Gastrocnemius medialis (tissue), 4 donors: ENCODE results near the gene FBXL7. TPM values are rescaled to one million over a fixed set of nuclear protein-coding genes. Genes with fewer than 3 reads are reported as not detected.

Experiments
- ATAC-seq, 2 donors: fragments of 150-250 bp; one replicate each; pipeline ENCODE4 v1.9.1; 2016
- DNase-seq, 2 donors: peaks; one replicate each; pipeline ENCODE4 v3.0.0-alpha.2; 2019
- H3K27ac ChIP-seq, 4 donors: fragments of 200-600 bp; sonication (generic); 1 replicate in 1 of 4; 2 replicates in 3 of 4; pipeline ENCODE4 v1.5.1; 2016 to 2018; ENCODE audit warnings: mild to moderate bottlenecking in 2 of 4, moderate library complexity in 1 of 4
- H3K27me3 ChIP-seq, 3 donors: fragments of 200-600 bp; sonication (generic) in 2 of 3; 1 replicate in 1 of 3; 2 replicates in 2 of 3; pipeline versions ENCODE4 v1.5.1 to v1.6.0; 2016 to 2019; ENCODE audit warnings: mild to moderate bottlenecking in 1 of 3, moderate library complexity in 1 of 3
- H3K36me3 ChIP-seq, 2 donors: fragments of 200-600 bp; sonication (generic) in 1 of 2; one replicate each; pipeline ENCODE4 v1.5.1; 2017 to 2018
- H3K4me1 ChIP-seq, 2 donors: fragments of 200-600 bp; sonication (generic) in 1 of 2; one replicate each; pipeline ENCODE4 v1.5.1; 2016 to 2017; ENCODE audit warnings: mild to moderate bottlenecking in 2 of 2
- H3K4me3 ChIP-seq, 4 donors: fragments of 200-600 bp; sonication (generic) in 3 of 4; 1 replicate in 1 of 4; 2 replicates in 3 of 4; pipeline ENCODE4 v1.5.1; 2016 to 2019; ENCODE audit warnings: mild to moderate bottlenecking in 2 of 4
- H3K9me3 ChIP-seq, 3 donors: fragments of 200-600 bp; sonication (generic) in 2 of 3; 1 replicate in 1 of 3; 2 replicates in 2 of 3; pipeline ENCODE4 v1.5.1; 2016 to 2019
- POLR2A ChIP-seq, 2 donors: fragments of 450-650 bp; IDR thresholded peaks; one replicate each; pipeline ENCODE4 v1.6.1; 2017; ENCODE audit warnings: antibody characterized with exemption in 2 of 2, mild to moderate bottlenecking in 2 of 2, moderate library complexity in 2 of 2
- in situ Hi-C, 4 donors: fragments of 200-750 bp; cut with MboI; loops; one replicate each; pipeline versions ENCODE4 v1.15.0 to v1.8.0; 2017; ENCODE audit warnings: low sequenced_read_pairs in 4 of 4
- intact Hi-C: fragments of 100-400 bp; cut with DNase I; formaldehyde crosslinking; loops from one replicate; pipeline ENCODE4 v1.15.1; 2023; ENCODE audit warnings: low total_unique reads
- total RNA-seq, 4 donors: library from RNA; depleted of rRNA; stranded (reverse); fragments of >200 nt; gene quantifications; one replicate each; pipeline versions ENCODE4 v1.1.0 to v1.2.3, GENCODE V29; 2016
- TF ChIP-seq, protein P1 (sequence below), 5 experiments: fragments of 450-650 bp in 3 of 5; fragments of 200-600 bp in 2 of 5; sonication (generic) in 2 of 5; IDR thresholded peaks in 4 of 5; conservative IDR thresholded peaks in 1 of 5; 1 replicate in 4 of 5; 2 replicates in 1 of 5; pipeline ENCODE4 v1.5.1; 2016 to 2019; ENCODE audit warnings: antibody characterized with exemption in 5 of 5, mild to moderate bottlenecking in 3 of 5, moderate library complexity in 3 of 5

FBXL7 gene
- total RNA-seq, 4 donors from 2014 or later = 2.4 to 4.9 (median 3.1) TPM

DNA sequence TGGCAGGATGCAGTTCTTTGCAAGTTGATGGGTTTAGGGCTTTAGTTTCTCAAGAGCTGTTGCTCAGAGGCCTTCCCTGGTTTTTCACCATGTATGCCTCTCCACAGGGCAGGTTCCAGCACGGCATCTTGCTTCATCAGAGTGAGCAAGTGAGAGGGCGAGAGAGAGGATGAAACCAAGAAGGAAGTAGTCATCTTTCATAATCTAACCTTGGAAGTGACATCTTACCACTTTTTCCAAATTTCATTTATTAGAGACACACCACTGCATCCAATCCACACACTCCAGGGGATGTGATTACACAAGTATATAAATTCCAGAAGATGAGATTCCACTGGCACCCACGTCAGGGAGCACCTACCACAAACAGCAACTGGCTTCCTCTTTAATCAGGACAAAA is 385.2 kb downstream of the FBXL7 start:
- H3K4me3 ChIP-seq = no peak overlapping the region
- H3K27me3 ChIP-seq = no peaks in the 10 kb centered on the region
- no peak for DNase-seq
- in situ Hi-C loops = no loop called here
- H3K27ac ChIP-seq = no peak overlapping the region
- intact Hi-C loops = no loop called here
- no peaks in the 10 kb centered on the region for H3K36me3 ChIP-seq
- no peaks in the 10 kb centered on the region for H3K9me3 ChIP-seq
- TF ChIP-seq, protein P1, sequence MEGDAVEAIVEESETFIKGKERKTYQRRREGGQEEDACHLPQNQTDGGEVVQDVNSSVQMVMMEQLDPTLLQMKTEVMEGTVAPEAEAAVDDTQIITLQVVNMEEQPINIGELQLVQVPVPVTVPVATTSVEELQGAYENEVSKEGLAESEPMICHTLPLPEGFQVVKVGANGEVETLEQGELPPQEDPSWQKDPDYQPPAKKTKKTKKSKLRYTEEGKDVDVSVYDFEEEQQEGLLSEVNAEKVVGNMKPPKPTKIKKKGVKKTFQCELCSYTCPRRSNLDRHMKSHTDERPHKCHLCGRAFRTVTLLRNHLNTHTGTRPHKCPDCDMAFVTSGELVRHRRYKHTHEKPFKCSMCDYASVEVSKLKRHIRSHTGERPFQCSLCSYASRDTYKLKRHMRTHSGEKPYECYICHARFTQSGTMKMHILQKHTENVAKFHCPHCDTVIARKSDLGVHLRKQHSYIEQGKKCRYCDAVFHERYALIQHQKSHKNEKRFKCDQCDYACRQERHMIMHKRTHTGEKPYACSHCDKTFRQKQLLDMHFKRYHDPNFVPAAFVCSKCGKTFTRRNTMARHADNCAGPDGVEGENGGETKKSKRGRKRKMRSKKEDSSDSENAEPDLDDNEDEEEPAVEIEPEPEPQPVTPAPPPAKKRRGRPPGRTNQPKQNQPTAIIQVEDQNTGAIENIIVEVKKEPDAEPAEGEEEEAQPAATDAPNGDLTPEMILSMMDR (IDR thresholded peaks at IDR 0.05 in 4 of 5, conservative IDR thresholded peaks at IDR 0.05 in 1 of 5) = no peak
- no peak for TF ChIP-seq POLR2A (IDR thresholded peaks at IDR 0.05)
- H3K4me1 ChIP-seq = no peaks in the 10 kb centered on the region
- no peak for ATAC-seq

DNA sequence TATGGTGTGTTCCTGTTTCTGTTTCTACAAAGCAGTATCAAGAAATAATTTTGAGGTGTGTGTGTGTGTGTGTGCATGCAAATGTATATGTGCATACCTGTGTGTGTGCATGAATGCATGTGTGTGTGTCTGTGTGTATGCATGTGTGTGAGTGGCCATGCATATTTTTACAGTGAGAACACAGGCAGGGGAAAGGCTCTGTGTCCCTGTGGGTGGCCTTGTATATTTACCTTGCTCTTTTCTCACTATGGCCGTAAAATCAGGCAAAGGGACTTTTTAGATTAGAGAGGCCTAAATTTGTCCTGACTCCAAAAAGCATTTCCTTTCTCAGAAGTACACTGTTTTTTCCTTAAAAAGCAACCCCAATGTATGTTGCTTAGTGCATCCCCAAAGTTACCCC is 386.2 kb downstream of the FBXL7 start:
- in situ Hi-C loops (no loop called here), intact Hi-C loops (no loop called here)
- TF ChIP-seq, protein P1 (IDR thresholded peaks at IDR 0.05 in 4 of 5, conservative IDR thresholded peaks at IDR 0.05 in 1 of 5) = no peak
- TF ChIP-seq POLR2A (IDR thresholded peaks at IDR 0.05) = no peak
- Histone ChIP-seq H3K4me3 (no peak overlapping the region), H3K27me3 (no peaks in the 10 kb centered on the region), H3K9me3 (no peaks in the 10 kb centered on the region), H3K36me3 (no peaks in the 10 kb centered on the region), H3K4me1 (no peaks in the 10 kb centered on the region), H3K27ac (no peak overlapping the region)
- ATAC-seq (no peak), DNase-seq (no peak)

DNA sequence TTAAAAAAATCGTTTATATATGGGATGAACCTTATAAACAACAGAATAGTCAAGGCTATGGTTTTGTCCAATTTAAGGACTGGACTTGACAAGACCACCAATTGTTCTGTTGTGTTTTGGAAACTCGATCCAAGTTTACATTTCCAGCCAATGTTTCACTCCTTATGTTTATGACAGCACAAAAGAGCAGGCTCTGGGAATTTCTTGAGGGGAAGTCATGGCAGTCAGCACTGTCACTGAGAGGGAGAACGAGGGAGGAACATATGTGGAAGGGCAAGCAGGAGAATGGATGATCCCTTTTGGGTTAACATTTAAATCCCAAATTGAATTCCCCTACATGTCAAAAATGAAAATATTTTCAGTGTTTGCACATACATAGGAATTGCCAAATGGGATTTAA is 387.1 kb downstream of the FBXL7 start:
- Histone ChIP-seq H3K9me3 (no peaks in the 10 kb centered on the region), H3K27me3 (no peaks in the 10 kb centered on the region), H3K4me1 (no peaks in the 10 kb centered on the region), H3K27ac (no peak overlapping the region), H3K4me3 (no peak overlapping the region), H3K36me3 (no peaks in the 10 kb centered on the region)
- ATAC-seq = no peak
- in situ Hi-C loops = no loop called here
- no peak for DNase-seq
- intact Hi-C loops = no loop called here
- no peak for TF ChIP-seq POLR2A (IDR thresholded peaks at IDR 0.05)
- TF ChIP-seq, protein P1 (IDR thresholded peaks at IDR 0.05 in 4 of 5, conservative IDR thresholded peaks at IDR 0.05 in 1 of 5) = no peak

DNA sequence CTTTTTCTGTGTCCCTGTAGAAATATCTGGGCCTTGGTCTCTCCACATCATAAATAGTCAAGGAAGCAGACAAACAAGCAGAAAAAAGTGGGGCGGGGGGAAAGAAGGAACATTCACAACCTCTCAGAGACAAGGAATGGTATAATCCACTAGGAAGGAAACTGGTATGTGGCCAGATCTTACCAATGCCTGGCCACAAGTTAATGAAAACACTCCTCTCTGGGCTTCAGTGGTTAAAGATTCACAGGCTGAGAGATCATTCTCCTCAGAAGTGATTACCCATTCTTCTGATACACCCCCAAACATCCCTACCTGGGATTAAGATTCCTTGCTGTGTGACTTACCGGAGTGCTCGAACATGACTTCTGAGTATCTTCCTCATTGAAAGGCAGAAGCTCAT is 389.0 kb downstream of the FBXL7 start:
- Histone ChIP-seq H3K9me3 (no peaks in the 10 kb centered on the region), H3K27me3 (no peaks in the 10 kb centered on the region), H3K36me3 (no peaks in the 10 kb centered on the region), H3K4me1 (no peaks in the 10 kb centered on the region), H3K27ac (no peak overlapping the region), H3K4me3 (no peak overlapping the region)
- intact Hi-C loops (no loop called here), in situ Hi-C loops (no loop called here)
- ATAC-seq (no peak), DNase-seq (no peak)
- TF ChIP-seq, protein P1 (IDR thresholded peaks at IDR 0.05 in 4 of 5, conservative IDR thresholded peaks at IDR 0.05 in 1 of 5) = no peak
- TF ChIP-seq POLR2A (IDR thresholded peaks at IDR 0.05) = no peak

DNA sequence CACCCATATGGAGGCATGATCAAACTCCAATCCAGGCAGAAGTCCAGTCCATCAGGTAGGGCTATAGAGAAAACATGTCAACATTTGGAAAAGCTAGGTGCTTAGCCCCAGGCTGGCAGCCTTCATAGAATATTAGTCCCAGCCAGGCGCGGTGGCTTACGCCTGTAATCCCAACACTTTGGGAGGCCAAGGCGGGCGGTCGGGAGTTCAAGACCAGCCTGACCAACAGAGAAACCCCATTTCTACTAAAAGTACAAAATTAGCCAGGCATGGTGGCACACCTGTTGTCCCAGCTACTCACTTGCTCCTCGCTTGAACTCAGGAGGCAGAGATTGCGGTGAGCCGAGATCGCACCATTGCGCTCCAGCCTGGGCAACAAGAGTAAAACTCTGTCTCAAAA is 393.9 kb downstream of the FBXL7 start:
- Histone ChIP-seq H3K36me3 (no peaks in the 10 kb centered on the region), H3K27me3 (no peaks in the 10 kb centered on the region), H3K4me3 (no peak overlapping the region), H3K27ac (no peak overlapping the region), H3K4me1 (no peaks in the 10 kb centered on the region), H3K9me3 (no peaks in the 10 kb centered on the region)
- in situ Hi-C loops (no loop called here), intact Hi-C loops (no loop called here)
- DNase-seq = no peak
- no peak for ATAC-seq
- TF ChIP-seq POLR2A (IDR thresholded peaks at IDR 0.05) = no peak
- TF ChIP-seq, protein P1 (IDR thresholded peaks at IDR 0.05 in 4 of 5, conservative IDR thresholded peaks at IDR 0.05 in 1 of 5) = no peak
